GM18868 (cell line): ENCODE results near the gene CLEC20A.

Source experiments
- ATAC-seq: cut with Tn5 transposase; IDR thresholded peaks from one replicate; pipeline ENCODE4 v1.9.1; 2021; ENCODE audit warnings: mild to moderate bottlenecking, moderate library complexity; ENCODE audit not compliant: unreplicated experiment

CLEC20A gene

GRCh38 chr1:178500936-178501554, 4.3 kb upstream of the CLEC20A start:
- peak; percentile 3 for ATAC-seq

- no peak for ATAC-seq
These were observed 3.5 kb upstream of the CLEC20A start for GRCh38 chr1:178500091-178500770.

GRCh38 chr1:178498896-178499675, 2.3 kb upstream of the CLEC20A start:
- no peak for ATAC-seq

- ATAC-seq = no peak
These were observed 1.2 kb upstream of the CLEC20A start for GRCh38 chr1:178497903-178498478.

- ATAC-seq = no peak
These were observed 889 bp downstream of the CLEC20A start for GRCh38 chr1:178495741-178496409.

- no peak for ATAC-seq
These were observed 1.6 kb downstream of the CLEC20A start for GRCh38 chr1:178495158-178495557.

GRCh38 chr1:178494569-178494971, 2.2 kb downstream of the CLEC20A start:
- no peak for ATAC-seq

GRCh38 chr1:178493301-178493741, 3.4 kb downstream of the CLEC20A start:
- no peak for ATAC-seq

GRCh38 chr1:178492341-178492740, 4.4 kb downstream of the CLEC20A start:
- no peak for ATAC-seq

- ATAC-seq = no peak
These were observed 5.0 kb downstream of the CLEC20A start for GRCh38 chr1:178491721-178492120.

- no peak for ATAC-seq
These were observed 5.8 kb downstream of the CLEC20A start for GRCh38 chr1:178490967-178491366.

GRCh38 chr1:178490136-178490535, 6.6 kb downstream of the CLEC20A start:
- ATAC-seq = no peak

GRCh38 chr1:178489399-178489798, 7.4 kb downstream of the CLEC20A start:
- ATAC-seq = no peak

GRCh38 chr1:178488393-178488792, 8.4 kb downstream of the CLEC20A start:
- no peak for ATAC-seq

- no peak for ATAC-seq
These were observed 9.6 kb downstream of the CLEC20A start for GRCh38 chr1:178487070-178487615.

- no peak for ATAC-seq
These were observed 10.4 kb downstream of the CLEC20A start for GRCh38 chr1:178486100-178487069.

- ATAC-seq = no peak
These were observed 11.2 kb downstream of the CLEC20A start for GRCh38 chr1:178485541-178485981.

- no peak for ATAC-seq
These were observed 12.0 kb downstream of the CLEC20A start for GRCh38 chr1:178484698-178485225.
